ENCODE data around the gene BARD1. TPM values are rescaled to one million over a fixed set of nuclear protein-coding genes. Genes with fewer than 3 reads are reported as not detected.
A peak's percentile ranks its signal among the peaks of the same experiment; 100 is the strongest.

The BARD1 gene
- total and polyA plus RNA-seq, 2 of the 13 experiments (the other 11 are each of a cell fraction or from before 2014, with no cell fraction given): 5.3 to 30.4 TPM

- TF ChIP-seq ZNF512B (CRISPR knock-in tag; IDR thresholded peaks at IDR 0.05; ENCODE audit: borderline replicate concordance) (peak; percentile 87; the same call in 1 of the 2 replicates), SATB2 (CRISPR knock-in tag; IDR thresholded peaks at IDR 0.05) (peak; percentile 50; the same call in 1 of the 2 replicates), ARID2 (CRISPR knock-in tag; IDR thresholded peaks at IDR 0.05; ENCODE audit: borderline replicate concordance) (peak; percentile 66; the same call in 1 of the 2 replicates), ZNF230 (CRISPR knock-in tag; IDR thresholded peaks at IDR 0.05) (no peak), NR2F6 (IDR thresholded peaks at IDR 0.05) (no peak), NR2F6 (CRISPR knock-in tag; IDR thresholded peaks at IDR 0.05) (0 out of 2 replicates have a peak, but pooled peaks have one; percentile 17), ZNF383 (CRISPR knock-in tag; IDR thresholded peaks at IDR 0.05; ENCODE audit: borderline replicate concordance) (no peak), TOE1 (CRISPR knock-in tag; IDR thresholded peaks at IDR 0.05) (no peak; the same call in 1 of the 2 replicates), ZXDC (CRISPR knock-in tag; IDR thresholded peaks at IDR 0.05) (0 out of 2 replicates have a peak, but pooled peaks have one; percentile 65), PHF8 (CRISPR knock-in tag; IDR thresholded peaks at IDR 0.05) (peak; percentile 91), ZBTB21 (CRISPR knock-in tag; IDR thresholded peaks at IDR 0.05) (no peak), ZNF276 (CRISPR knock-in tag; IDR thresholded peaks at IDR 0.05; ENCODE audit: low read depth) (no peak), NFKB2 (CRISPR knock-in tag; IDR thresholded peaks at IDR 0.05; ENCODE audit: borderline replicate concordance) (peak; percentile 79), PLSCR1 (CRISPR knock-in tag; IDR thresholded peaks at IDR 0.05; ENCODE audit: borderline replicate concordance) (0 out of 2 replicates have a peak, but pooled peaks have one; percentile 61), MTERF4 (CRISPR knock-in tag; IDR thresholded peaks at IDR 0.05) (peak; percentile 85), ZNF644 (CRISPR knock-in tag; IDR thresholded peaks at IDR 0.05; ENCODE audit: low read depth) (no peak), KMT2A (CRISPR knock-in tag; IDR thresholded peaks at IDR 0.05) (no peak; the same call in 1 of the 2 replicates)
These were observed at the start of gene BARD1 (continued) for GRCh38 chr2:214808981-214809750.
